PC-9 (cell line): ENCODE data around the gene THAP11. TPM values are rescaled to one million over a fixed set of nuclear protein-coding genes. Genes with fewer than 3 reads are reported as not detected.
A peak's percentile ranks its signal among the peaks of the same experiment; 100 is the strongest.

Source experiments
- BruUV-seq: library from RNA; stranded (reverse); fragments of 400-500 nt; replicated peaks from 2 replicates; lab custom pipeline; 2021; lab: Mats Ljungman, UMichigan
- CTCF ChIA-PET: fragments of 300-600 bp; sonication (Branson Sonifier 250); formaldehyde crosslinking; loops from one replicate; lab custom pipeline; 2022; ENCODE audit warnings: antibody characterized with exemption; lab: Charles Lee
- POLR2A ChIA-PET: fragments of 300-600 bp; sonication (Branson Sonifier 250); formaldehyde crosslinking; loops from one replicate; lab custom pipeline; 2022; ENCODE audit warnings: antibody characterized with exemption; ENCODE audit not compliant: unreplicated experiment; lab: Charles Lee
- DNase-seq, 2 experiments: peaks; one replicate each; pipeline versions ENCODE4 v3.0.0 to v3.0.0-alpha.2; 2015 to 2022; ENCODE audit warnings: mixed read lengths in 1 of 2
- H2AFZ ChIP-seq: fragments of 200-600 bp; sonication (generic); 2 replicates; pipeline ENCODE4 v1.8.1; 2017; ENCODE audit warnings: antibody characterized with exemption
- H3F3A ChIP-seq: fragments of 200-600 bp; sonication (generic); 2 replicates; pipeline ENCODE4 v1.8.1; 2017; ENCODE audit warnings: antibody characterized with exemption, mild to moderate bottlenecking, low read depth; ENCODE audit not compliant: insufficient read depth
- H3K27ac ChIP-seq: fragments of 200-600 bp; sonication (generic); 2 replicates; pipeline ENCODE4 v1.6.1; 2016; ENCODE audit warnings: mixed run types
- H3K27me3 ChIP-seq: fragments of 200-600 bp; sonication (generic); 2 replicates; pipeline ENCODE4 v1.6.1; 2016; ENCODE audit warnings: low read depth, mixed run types; ENCODE audit not compliant: insufficient read depth
- H3K36me3 ChIP-seq: fragments of 200-600 bp; sonication (generic); 2 replicates; pipeline ENCODE4 v1.6.1; 2016; ENCODE audit warnings: low read depth, mixed run types
- H3K4me1 ChIP-seq: fragments of 200-600 bp; sonication (generic); replicated peaks from 2 replicates; pipeline ENCODE4 v1.6.1; 2016; ENCODE audit warnings: mixed run types; ENCODE audit not compliant: insufficient read depth
- H3K4me2 ChIP-seq: fragments of 200-600 bp; sonication (generic); 2 replicates; pipeline ENCODE4 v1.6.1; 2017; ENCODE audit warnings: mixed run types
- H3K4me3 ChIP-seq: fragments of 200-600 bp; sonication (generic); 2 replicates; pipeline ENCODE4 v1.6.1; 2016; ENCODE audit warnings: mixed run types
- H3K79me2 ChIP-seq: fragments of 200-600 bp; sonication (generic); 2 replicates; pipeline ENCODE4 v1.6.1; 2017; ENCODE audit warnings: low read depth, mixed run types
- H3K9me2 ChIP-seq: fragments of 200-600 bp; sonication (generic); 2 replicates; pipeline ENCODE4 v1.8.1; 2017; ENCODE audit warnings: mild to moderate bottlenecking; ENCODE audit not compliant: insufficient read depth
- H3K9me3 ChIP-seq: fragments of 200-600 bp; sonication (generic); 2 replicates; pipeline ENCODE4 v1.8.1; 2016; ENCODE audit warnings: low read depth; ENCODE audit not compliant: insufficient read depth
- H4K20me1 ChIP-seq: fragments of 200-600 bp; sonication (generic); 2 replicates; pipeline ENCODE4 v1.8.1; 2017; ENCODE audit not compliant: insufficient read depth
- EZH2 ChIP-seq: fragments of 200-600 bp; sonication (generic); IDR thresholded peaks from 2 replicates; pipeline ENCODE4 v1.8.0; 2017; ENCODE audit warnings: antibody characterized with exemption, low read depth
- intact Hi-C: fragments of 100-400 bp; cut with micrococcal nuclease; formaldehyde crosslinking; loops from one replicate; pipeline ENCODE4 v1.10.0; 2022; ENCODE audit not compliant: unreplicated experiment
- total RNA-seq: library from RNA; stranded (reverse); gene quantifications from 2 replicates; pipeline ENCODE4 v1.2.3, GENCODE V29; 2021
- TF ChIP-seq, protein P1 (sequence below): fragments of 200-600 bp; sonication (generic); conservative IDR thresholded peaks from 2 replicates; pipeline ENCODE4 v1.6.1; 2017; ENCODE audit warnings: mixed run types, antibody characterized with exemption, mild to moderate bottlenecking, moderate library complexity

Gene THAP11
- total RNA-seq, 1 experiment from 2014 or later: 18.9 TPM

DNA sequence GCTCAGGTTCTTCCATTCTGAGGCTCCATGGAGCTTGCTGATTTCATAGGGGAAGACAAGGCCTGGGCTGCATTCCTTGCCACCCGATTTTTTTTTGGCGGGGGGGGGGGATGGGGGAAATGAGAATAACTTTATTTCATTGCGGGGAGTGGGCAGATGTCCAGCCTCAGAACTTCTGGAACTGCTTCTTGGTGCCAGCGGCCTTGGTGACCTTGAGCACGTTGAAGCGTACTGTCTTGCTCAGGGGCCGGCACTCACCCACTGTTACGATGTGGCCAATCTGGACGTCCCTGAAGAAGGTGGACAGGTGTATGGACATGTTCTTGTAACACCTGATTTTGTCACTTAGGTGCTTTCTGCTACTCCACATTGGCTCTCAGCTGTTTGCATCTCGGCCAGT is 13.7 kb downstream of the THAP11 start:
- intact Hi-C loops: loop anchor here (5.0 kb wide), 2 partner anchors 138 to 178 kb away; partner anchors contain the start of gene GFOD2
- DNase-seq: no peak
- BruUV-seq: no TSS peak
- Histone ChIP-seq H3K4me2 (no peak overlapping the region), H4K20me1 (peaks cover 94% of the 10 kb centered on the region), H3K36me3 (0 out of 2 replicates have a peak, but pooled peaks cover 7% of the 10 kb centered on the region), H3F3A (peaks cover 52% of the 10 kb centered on the region), H3K27ac (no peak overlapping the region), H3K79me2 (peaks cover 92% of the 10 kb centered on the region), H3K9me2 (no peaks in the 10 kb centered on the region), H3K4me3 (no peak overlapping the region), H3K27me3 (no peaks in the 10 kb centered on the region), H2AFZ (no peak overlapping the region), H3K4me1 (peaks cover 44% of the 10 kb centered on the region), H3K9me3 (no peaks in the 10 kb centered on the region)
- TF ChIP-seq, protein P1, sequence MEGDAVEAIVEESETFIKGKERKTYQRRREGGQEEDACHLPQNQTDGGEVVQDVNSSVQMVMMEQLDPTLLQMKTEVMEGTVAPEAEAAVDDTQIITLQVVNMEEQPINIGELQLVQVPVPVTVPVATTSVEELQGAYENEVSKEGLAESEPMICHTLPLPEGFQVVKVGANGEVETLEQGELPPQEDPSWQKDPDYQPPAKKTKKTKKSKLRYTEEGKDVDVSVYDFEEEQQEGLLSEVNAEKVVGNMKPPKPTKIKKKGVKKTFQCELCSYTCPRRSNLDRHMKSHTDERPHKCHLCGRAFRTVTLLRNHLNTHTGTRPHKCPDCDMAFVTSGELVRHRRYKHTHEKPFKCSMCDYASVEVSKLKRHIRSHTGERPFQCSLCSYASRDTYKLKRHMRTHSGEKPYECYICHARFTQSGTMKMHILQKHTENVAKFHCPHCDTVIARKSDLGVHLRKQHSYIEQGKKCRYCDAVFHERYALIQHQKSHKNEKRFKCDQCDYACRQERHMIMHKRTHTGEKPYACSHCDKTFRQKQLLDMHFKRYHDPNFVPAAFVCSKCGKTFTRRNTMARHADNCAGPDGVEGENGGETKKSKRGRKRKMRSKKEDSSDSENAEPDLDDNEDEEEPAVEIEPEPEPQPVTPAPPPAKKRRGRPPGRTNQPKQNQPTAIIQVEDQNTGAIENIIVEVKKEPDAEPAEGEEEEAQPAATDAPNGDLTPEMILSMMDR: no peak
- no peak for TF ChIP-seq EZH2
- ChIA-PET CTCF (no interaction called here), POLR2A (no interaction called here)

DNA sequence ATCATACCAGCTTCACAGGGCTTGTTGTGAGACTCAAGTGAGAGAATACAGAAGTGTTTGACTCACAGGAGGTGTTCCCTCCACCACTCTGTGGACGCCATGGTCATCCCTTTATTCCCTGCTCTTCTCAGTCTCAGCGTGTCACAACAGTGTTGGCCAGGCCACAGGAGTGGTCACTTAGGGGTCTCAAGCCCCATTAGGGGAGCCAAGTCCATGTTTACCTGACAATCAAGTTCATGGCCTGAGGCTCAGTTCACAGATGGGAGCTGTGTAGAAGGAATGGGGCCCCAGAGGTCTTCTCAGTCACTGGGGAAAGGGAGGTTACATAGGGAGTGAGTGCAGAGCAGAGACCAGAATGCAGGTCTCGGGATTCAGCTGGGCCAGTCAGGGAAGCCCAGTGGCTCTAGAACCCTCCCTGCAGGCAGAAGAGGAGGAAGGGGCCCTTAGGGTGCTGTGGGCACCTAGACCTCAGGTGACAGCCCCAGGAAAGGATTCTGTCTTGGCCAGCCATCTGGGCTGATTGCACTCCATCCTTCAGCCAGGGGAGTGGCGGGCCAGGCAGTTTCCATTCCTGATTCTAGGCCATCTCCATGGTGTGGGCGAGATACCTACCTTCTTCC is 14.9 kb downstream of the THAP11 start:
- H3K27ac ChIP-seq: peak overlapping the region; percentile 41
- H2AFZ ChIP-seq: no peak overlapping the region
- H3F3A ChIP-seq: peaks cover 54% of the 10 kb centered on the region
- no peak overlapping the region for H3K4me3 ChIP-seq
- BruUV-seq: no TSS peak
- peak overlapping the region; percentile 39 for H3K4me2 ChIP-seq
- no peak for DNase-seq
- H3K79me2 ChIP-seq: peaks cover 92% of the 10 kb centered on the region
- no peaks in the 10 kb centered on the region for H3K27me3 ChIP-seq
- CTCF ChIA-PET: no interaction called here
- H3K4me1 ChIP-seq: peaks cover 52% of the 10 kb centered on the region
- no peaks in the 10 kb centered on the region for H3K9me3 ChIP-seq
- intact Hi-C loops: loop anchor here (5.0 kb wide), 2 partner anchors 140 to 180 kb away; partner anchors contain the start of gene GFOD2
- peaks cover 94% of the 10 kb centered on the region for H4K20me1 ChIP-seq
- H3K9me2 ChIP-seq: no peaks in the 10 kb centered on the region
- H3K36me3 ChIP-seq: peaks cover 13% of the 10 kb centered on the region; the same call in 1 of the 2 replicates
- TF ChIP-seq, protein P1: no peak
- no peak for TF ChIP-seq EZH2
- POLR2A ChIA-PET: interaction anchor here (0.5 to 1.1 kb wide), 2 partner anchors 180 to 388 kb away, joined by 4 to 5 read pairs; partner anchors contain the start of gene PLA2G15

DNA sequence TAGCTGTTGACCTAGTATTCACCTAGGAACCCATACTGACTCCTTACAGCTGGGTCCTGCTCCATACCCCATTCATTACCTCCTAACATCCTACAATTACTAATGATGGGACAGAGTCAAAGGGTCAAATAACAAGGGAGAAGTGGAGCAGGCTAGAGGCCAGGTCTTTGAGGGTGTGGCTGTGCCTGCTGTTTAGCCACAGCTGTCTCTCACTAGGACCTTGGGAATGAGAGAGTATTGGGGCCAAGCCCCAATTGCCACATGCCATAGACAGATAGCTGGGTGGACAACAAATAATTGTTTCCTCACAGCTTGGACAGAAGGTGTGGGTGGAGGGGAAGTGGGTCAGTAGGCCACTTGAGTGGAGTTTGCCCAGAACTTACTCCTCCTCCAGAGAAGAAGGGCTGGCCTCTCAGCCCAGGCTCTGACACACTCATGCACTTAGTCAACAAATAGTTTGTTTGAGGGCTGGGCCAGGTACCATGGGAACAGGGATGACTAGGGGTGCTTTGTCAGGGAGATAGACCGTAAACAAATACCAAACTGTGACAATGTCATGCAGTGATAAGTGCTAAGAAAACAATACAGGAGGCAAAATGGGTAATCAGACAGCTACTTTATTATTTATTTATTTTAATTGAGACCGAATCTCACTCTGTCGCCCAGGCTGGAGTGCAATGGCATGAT is 15.6 kb downstream of the THAP11 start:
- ChIA-PET POLR2A (interaction anchor here (0.5 to 1.1 kb wide), 4 partner anchors 13 to 387 kb away, joined by 3 to 8 read pairs (median 4); partner anchors contain the start of gene PLA2G15), CTCF (interaction anchor here (0.6 kb wide), 1 partner anchor 183 kb away, joined by 3 read pairs; no protein-coding TSS in a partner anchor)
- Histone ChIP-seq H2AFZ (no peak overlapping the region), H3K79me2 (peaks cover 92% of the 10 kb centered on the region), H3K4me1 (peaks cover 52% of the 10 kb centered on the region), H3K9me3 (no peaks in the 10 kb centered on the region), H3F3A (peaks cover 54% of the 10 kb centered on the region), H3K4me2 (peak overlapping the region; percentile 62), H3K27ac (peak overlapping the region; percentile 69), H3K27me3 (no peaks in the 10 kb centered on the region), H4K20me1 (peaks cover 95% of the 10 kb centered on the region), H3K4me3 (no peak overlapping the region; the same call in 1 of the 2 replicates), H3K36me3 (peaks cover 15% of the 10 kb centered on the region; the same call in 1 of the 2 replicates), H3K9me2 (no peaks in the 10 kb centered on the region)
- intact Hi-C loops: loop anchor here (5.0 kb wide), 2 partner anchors 140 to 180 kb away; partner anchors contain the start of gene GFOD2
- peak; percentile 88 to 98 for DNase-seq
- BruUV-seq: no TSS peak
- TF ChIP-seq EZH2: no peak
- TF ChIP-seq, protein P1: no peak
